HepG2 (cell line): ENCODE measurements around the gene AK9.

Experiments
- KLF9 ChIP-seq: IDR thresholded peaks from 2 replicates; pipeline ENCODE4 v1.6.1; 2016; ENCODE audit warnings: low read depth
- NR2F6 ChIP-seq, 2 experiments: IDR thresholded peaks; 2 replicates each; pipeline ENCODE4 v1.6.1; 2016; ENCODE audit warnings: antibody characterized with exemption in 1 of 2, mild to moderate bottlenecking in 1 of 2
- ZNF10 ChIP-seq: sonication (generic); formaldehyde crosslinking; IDR thresholded peaks from 2 replicates; pipeline ENCODE4 v1.4.0; 2020; ENCODE audit warnings: mild to moderate bottlenecking, low read depth, missing genetic modification reagents, borderline replicate concordance
- ZNF333 ChIP-seq: sonication (generic); formaldehyde crosslinking; IDR thresholded peaks from 2 replicates; pipeline ENCODE4 v1.4.0; 2020; ENCODE audit warnings: mild to moderate bottlenecking, missing genetic modification reagents, borderline replicate concordance

GRCh38 chr6:109466212-109466923, 224.6 kb downstream of the AK9 start:
- TF ChIP-seq ZNF10 (no peak), NR2F6 (IDR thresholded peaks at IDR 0.05) (no peak), NR2F6 (CRISPR knock-in tag; IDR thresholded peaks at IDR 0.05) (no peak), KLF9 (CRISPR knock-in tag) (no peak), ZNF333 (CRISPR knock-in tag) (no peak)
